Psoas muscle (tissue), 8 donors: Measurements from ENCODE around the gene EPHB2. TPM values are rescaled to one million over a fixed set of nuclear protein-coding genes. Genes with fewer than 3 reads are reported as not detected.

Experiments
- ATAC-seq, 4 donors: fragments of 200-7000 bp; cut with Tn5 transposase; one replicate each; pipeline ENCODE4 v1.9.1; 2020; ENCODE audit warnings: moderate library complexity in 3 of 4, mild to moderate bottlenecking in 2 of 4
- DNase-seq, 2 donors: peaks; one replicate each; pipeline ENCODE4 v3.0.0-alpha.2; 2020
- H3K27ac ChIP-seq: fragments of 200-600 bp; one replicate; pipeline ENCODE4 v1.8.0; 2022
- H3K27me3 ChIP-seq, 3 donors: fragments of 200-600 bp in 1 of 3; one replicate each; pipeline versions ENCODE4 v1.6.1 to v1.8.0; 2013 to 2022; ENCODE audit warnings: low read length in 2 of 3, mild to moderate bottlenecking in 2 of 3, moderate library complexity in 1 of 3; ENCODE audit not compliant: insufficient read depth in 3 of 3
- H3K36me3 ChIP-seq, 2 donors: fragments of 200-600 bp in 1 of 2; one replicate each; pipeline versions ENCODE4 v1.6.1 to v1.8.0; 2013 to 2022; ENCODE audit warnings: low read depth in 1 of 2, mild to moderate bottlenecking in 1 of 2, moderate library complexity in 1 of 2; ENCODE audit not compliant: insufficient read depth in 1 of 2
- H3K4me1 ChIP-seq: fragments of 200-600 bp; one replicate; pipeline ENCODE4 v1.8.0; 2022
- H3K4me3 ChIP-seq: fragments of 200-600 bp; one replicate; pipeline ENCODE4 v1.8.0; 2022; ENCODE audit warnings: mild to moderate bottlenecking
- H3K9me3 ChIP-seq: fragments of 200-600 bp; one replicate; pipeline ENCODE4 v1.8.0; 2022
- WGBS, 3 donors: extraction: QIAGEN DNeasy Blood & Tissue Kit; methylation state at CpG; one replicate each; pipeline versions ENCODE4 v1.1.6 to v1.1.7; 2013; 5-methylcytosine and 5-hydroxymethylcytosine counted together
- intact Hi-C, 2 donors: fragments of 100-400 bp; cut with DNase I; formaldehyde crosslinking; loops; one replicate each; pipeline versions ENCODE4 v1.11.0 to v1.14.2; 2022
- polyA plus RNA-seq, 3 donors: library from polyadenylated mRNA; stranded (reverse); fragments of 200-250 nt; gene quantifications; one replicate each; pipeline ENCODE4 v1.2.3, GENCODE V29; 2013
- total RNA-seq, 4 donors: library from RNA; stranded (reverse); fragmentation: NEBNext Ultra II Directional in 2 of 4; extraction: Animal tissue kit (Norgen Biotek cat#: 25700) in 2 of 4; gene quantifications; one replicate each; pipeline versions ENCODE4 v1.2.1 to v1.2.4, GENCODE V29; 2021 to 2023
- TF ChIP-seq, protein P1 (sequence below): fragments of 200-600 bp; IDR thresholded peaks from one replicate; pipeline ENCODE4 v1.8.0; 2022; ENCODE audit warnings: antibody characterized with exemption
- donor health status: healthy with polysubstance abuse.
- donor health status: DM: no; HTN: no; CAD: no; lungs with moderate emphysema.
- donor health status: Bipolar disorder and iron deficiency.
- donor health status: healthy.
- donor health status: DM: yes; HTN: yes; CAD: no.
- donor health status: DM: no; HTN: no; CAD: no.
- donor health status: DM: no; HTN: no; CAD: no.
- donor health status: DM: yes; HTN: yes; CAD: no.

The EPHB2 gene
- total and polyA plus RNA-seq, 7 donors, result 0.06 to 2.1 (median 0.48) TPM; not detected in 1

DNA sequence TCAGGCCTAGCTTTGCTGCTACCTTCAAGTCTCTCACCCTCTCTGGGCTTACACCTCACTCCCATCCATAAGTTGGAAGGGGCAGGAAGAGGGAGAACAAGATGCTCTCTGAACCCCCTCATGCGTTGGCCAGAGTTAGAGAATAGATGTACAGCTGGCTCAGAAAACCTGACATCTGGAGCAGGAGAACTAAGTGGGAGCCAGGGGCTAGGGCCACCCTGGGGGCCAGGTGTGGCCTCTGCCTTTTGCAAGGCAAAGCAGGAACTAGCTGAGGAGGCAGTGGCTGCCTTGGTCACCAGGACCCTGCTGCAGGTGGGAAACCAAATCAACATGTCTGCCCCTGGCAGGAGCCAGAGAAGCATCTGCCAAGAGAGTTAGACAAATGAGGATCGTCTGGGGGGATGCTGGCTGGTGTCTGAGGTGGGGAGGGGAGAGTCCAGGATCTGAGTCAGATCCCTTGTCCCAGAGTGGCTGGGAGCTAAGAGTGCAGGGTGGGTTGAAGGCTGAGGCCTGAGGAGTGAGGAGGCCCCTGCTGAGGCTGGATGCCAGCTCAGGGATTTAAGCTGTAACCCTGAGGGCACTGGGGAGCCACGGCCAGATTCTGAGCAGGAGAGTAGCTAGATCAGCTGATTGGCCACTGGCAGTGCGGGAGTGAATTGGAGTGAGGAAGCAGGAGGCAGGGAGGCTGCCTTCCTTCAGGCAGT is 115.0 kb downstream of the EPHB2 start:
- intact Hi-C loops, result no loop called here
- TF ChIP-seq, protein P1, sequence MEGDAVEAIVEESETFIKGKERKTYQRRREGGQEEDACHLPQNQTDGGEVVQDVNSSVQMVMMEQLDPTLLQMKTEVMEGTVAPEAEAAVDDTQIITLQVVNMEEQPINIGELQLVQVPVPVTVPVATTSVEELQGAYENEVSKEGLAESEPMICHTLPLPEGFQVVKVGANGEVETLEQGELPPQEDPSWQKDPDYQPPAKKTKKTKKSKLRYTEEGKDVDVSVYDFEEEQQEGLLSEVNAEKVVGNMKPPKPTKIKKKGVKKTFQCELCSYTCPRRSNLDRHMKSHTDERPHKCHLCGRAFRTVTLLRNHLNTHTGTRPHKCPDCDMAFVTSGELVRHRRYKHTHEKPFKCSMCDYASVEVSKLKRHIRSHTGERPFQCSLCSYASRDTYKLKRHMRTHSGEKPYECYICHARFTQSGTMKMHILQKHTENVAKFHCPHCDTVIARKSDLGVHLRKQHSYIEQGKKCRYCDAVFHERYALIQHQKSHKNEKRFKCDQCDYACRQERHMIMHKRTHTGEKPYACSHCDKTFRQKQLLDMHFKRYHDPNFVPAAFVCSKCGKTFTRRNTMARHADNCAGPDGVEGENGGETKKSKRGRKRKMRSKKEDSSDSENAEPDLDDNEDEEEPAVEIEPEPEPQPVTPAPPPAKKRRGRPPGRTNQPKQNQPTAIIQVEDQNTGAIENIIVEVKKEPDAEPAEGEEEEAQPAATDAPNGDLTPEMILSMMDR, result no peak
- Histone ChIP-seq H3K27ac (no peak overlapping the region), H3K9me3 (no peaks in the 10 kb centered on the region), H3K4me1 (no peaks in the 10 kb centered on the region), H3K27me3 (no peaks in the 10 kb centered on the region), H3K4me3 (no peak overlapping the region), H3K36me3 (no peaks in the 10 kb centered on the region)
- WGBS, 3 donors, result 67 to 70% (median 68%) methylated on average over 4 of the region's 4 CpGs
- DNase-seq (no peak), ATAC-seq (no peak)

DNA sequence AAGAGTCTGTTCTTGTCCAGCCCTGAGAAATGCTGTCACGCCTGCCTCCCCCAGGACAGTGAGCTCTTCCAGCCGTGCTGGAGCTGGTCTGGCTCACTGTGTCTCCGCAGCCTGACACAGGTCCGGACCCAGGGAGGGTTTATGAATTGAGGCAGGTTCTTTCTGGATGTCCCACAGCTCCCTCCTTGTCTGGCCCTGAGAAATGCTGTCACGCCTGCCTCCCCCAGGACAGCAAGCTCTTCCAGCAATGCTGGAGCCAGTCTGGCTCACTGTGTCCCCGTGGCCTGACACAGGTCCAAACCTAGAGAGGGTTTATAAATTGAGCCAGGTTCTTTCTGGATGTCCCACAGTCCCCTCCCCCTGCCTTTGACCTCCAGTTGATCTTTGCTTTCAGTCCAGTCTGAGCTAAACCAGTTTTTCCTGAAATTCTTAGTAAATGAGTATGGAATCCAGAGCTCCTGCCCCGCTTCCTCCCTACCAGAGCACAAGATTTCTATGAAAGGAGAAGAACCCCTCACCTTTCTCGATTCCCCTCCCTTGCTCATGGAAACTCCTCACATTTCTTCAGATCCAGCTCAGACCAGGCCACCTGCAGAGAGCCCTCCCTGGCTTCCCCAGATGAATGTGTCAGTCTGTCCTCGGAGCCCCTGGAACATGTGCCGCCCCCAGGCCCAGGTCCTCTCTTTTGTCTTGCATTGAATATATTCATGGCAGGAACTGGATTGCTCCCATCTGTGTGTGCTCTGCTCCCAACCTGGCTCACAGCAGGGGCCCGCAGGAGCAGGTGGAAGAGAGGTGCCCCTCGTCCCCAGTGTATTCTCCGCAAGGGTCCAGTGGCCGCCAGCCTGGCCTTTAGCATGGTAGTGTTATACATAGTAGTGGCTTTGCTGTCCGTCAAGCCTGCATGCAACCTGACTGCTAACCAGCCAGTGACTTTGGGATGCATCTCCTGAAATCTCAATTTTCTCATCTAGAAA is 116.3 kb downstream of the EPHB2 start:
- Histone ChIP-seq H3K4me3 (no peak overlapping the region), H3K36me3 (no peaks in the 10 kb centered on the region), H3K9me3 (no peaks in the 10 kb centered on the region), H3K27ac (no peak overlapping the region), H3K4me1 (no peaks in the 10 kb centered on the region), H3K27me3 (no peaks in the 10 kb centered on the region)
- DNase-seq (no peak), ATAC-seq (no peak)
- TF ChIP-seq, protein P1, result no peak
- WGBS, 3 donors, result 60 to 69% (median 68%) methylated on average over 15 of the region's 15 CpGs
- intact Hi-C loops, result no loop called here

- TF ChIP-seq, protein P1, result no peak
- Histone ChIP-seq H3K27me3 (no peaks in the 10 kb centered on the region), H3K4me3 (no peak overlapping the region), H3K27ac (no peak overlapping the region), H3K4me1 (no peaks in the 10 kb centered on the region), H3K9me3 (no peaks in the 10 kb centered on the region), H3K36me3 (no peaks in the 10 kb centered on the region)
- DNase-seq, result no peak
- no peak for ATAC-seq
- intact Hi-C loops, result no loop called here
- 85 to 87% (median 85%) methylated on average over 9 of the region's 9 CpGs for WGBS, 3 donors
Observed at GRCh38 chr1:22827666-22828483, 117.2 kb downstream of the EPHB2 start.

GRCh38 chr1:22828484-22829308 is 118.1 kb downstream of the EPHB2 start:
- H3K27ac ChIP-seq, result no peak overlapping the region
- DNase-seq, result no peak

More at GRCh38 chr1:22828484-22829308, 118.1 kb downstream of the EPHB2 start:
- WGBS, 3 donors, result 87 to 89% (median 88%) methylated on average over 15 of the region's 15 CpGs
- Histone ChIP-seq H3K4me3 (no peak overlapping the region), H3K4me1 (no peaks in the 10 kb centered on the region), H3K9me3 (no peaks in the 10 kb centered on the region), H3K27me3 (no peaks in the 10 kb centered on the region), H3K36me3 (no peaks in the 10 kb centered on the region)
- ATAC-seq, result no peak
- intact Hi-C loops, result no loop called here
- TF ChIP-seq, protein P1, result no peak
